Colonic mucosa (tissue), 4 donors: ENCODE results near the gene IGF2. TPM values are rescaled to one million over a fixed set of nuclear protein-coding genes. Genes with fewer than 3 reads are reported as not detected.
"Not testable (repeated sequence)": the region's sequence is repeated elsewhere in the genome, so short reads cannot be mapped to it uniquely, and the experiment has no call there.

ENCODE experiments used
- DNase-seq: peaks from one replicate; pipeline ENCODE4 v3.0.0-alpha.2; 2020
- H3K27ac ChIP-seq: fragments of 200-600 bp; one replicate; pipeline ENCODE4 v1.8.0; 2021
- H3K27me3 ChIP-seq: fragments of 200-600 bp; one replicate; pipeline ENCODE4 v1.8.0; 2021
- H3K36me3 ChIP-seq: fragments of 200-600 bp; one replicate; pipeline ENCODE4 v1.8.0; 2021
- H3K4me1 ChIP-seq: fragments of 200-600 bp; one replicate; pipeline ENCODE4 v1.8.0; 2021; ENCODE audit warnings: mild to moderate bottlenecking
- H3K4me3 ChIP-seq: fragments of 200-600 bp; one replicate; pipeline ENCODE4 v1.8.0; 2021
- H3K9ac ChIP-seq, 2 donors: one replicate each; pipeline ENCODE4 v1.7.0; 2013; ENCODE audit warnings: control low read depth in 2 of 2, low read depth in 2 of 2, low read length in 2 of 2
- H3K9me3 ChIP-seq: fragments of 200-600 bp; one replicate; pipeline ENCODE4 v1.8.0; 2021
- intact Hi-C: fragments of 100-400 bp; cut with DNase I; formaldehyde crosslinking; loops from one replicate; pipeline ENCODE4 v1.14.1; 2022
- total RNA-seq, 2 donors: library from RNA; stranded (reverse); fragmentation: NEBNext Ultra II Directional in 1 of 2; extraction: Animal tissue kit (Norgen Biotek cat#: 25700) in 1 of 2; gene quantifications; one replicate each; pipeline ENCODE4 v1.2.1, GENCODE V29; 2021
- TF ChIP-seq, protein P1 (sequence below): fragments of 200-600 bp; IDR thresholded peaks from one replicate; pipeline ENCODE4 v1.8.0; 2022; ENCODE audit warnings: antibody characterized with exemption, mild to moderate bottlenecking
- donor health status: healthy.
- donor health status: DM: no; HTN: no; CAD: no.
- donor health status: DM: no; HTN: no; CAD: no.

Gene IGF2
- total RNA-seq, 2 donors from 2014 or later, result 4.1 to 9.2 TPM

- no peak for DNase-seq
- H3K27me3 ChIP-seq, result no peaks in the 10 kb centered on the region
- no peaks in the 10 kb centered on the region for H3K4me1 ChIP-seq
- TF ChIP-seq, protein P1, sequence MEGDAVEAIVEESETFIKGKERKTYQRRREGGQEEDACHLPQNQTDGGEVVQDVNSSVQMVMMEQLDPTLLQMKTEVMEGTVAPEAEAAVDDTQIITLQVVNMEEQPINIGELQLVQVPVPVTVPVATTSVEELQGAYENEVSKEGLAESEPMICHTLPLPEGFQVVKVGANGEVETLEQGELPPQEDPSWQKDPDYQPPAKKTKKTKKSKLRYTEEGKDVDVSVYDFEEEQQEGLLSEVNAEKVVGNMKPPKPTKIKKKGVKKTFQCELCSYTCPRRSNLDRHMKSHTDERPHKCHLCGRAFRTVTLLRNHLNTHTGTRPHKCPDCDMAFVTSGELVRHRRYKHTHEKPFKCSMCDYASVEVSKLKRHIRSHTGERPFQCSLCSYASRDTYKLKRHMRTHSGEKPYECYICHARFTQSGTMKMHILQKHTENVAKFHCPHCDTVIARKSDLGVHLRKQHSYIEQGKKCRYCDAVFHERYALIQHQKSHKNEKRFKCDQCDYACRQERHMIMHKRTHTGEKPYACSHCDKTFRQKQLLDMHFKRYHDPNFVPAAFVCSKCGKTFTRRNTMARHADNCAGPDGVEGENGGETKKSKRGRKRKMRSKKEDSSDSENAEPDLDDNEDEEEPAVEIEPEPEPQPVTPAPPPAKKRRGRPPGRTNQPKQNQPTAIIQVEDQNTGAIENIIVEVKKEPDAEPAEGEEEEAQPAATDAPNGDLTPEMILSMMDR, result no peak
- H3K27ac ChIP-seq, result no peak overlapping the region
- H3K9me3 ChIP-seq, result no peaks in the 10 kb centered on the region
- H3K36me3 ChIP-seq, result no peaks in the 10 kb centered on the region
- no peak overlapping the region for H3K9ac ChIP-seq
- no peak overlapping the region for H3K4me3 ChIP-seq
- intact Hi-C loops, result no loop called here
Observed at GRCh38 chr11:2178906-2179494, 39.8 kb upstream of the IGF2 start.

DNA sequence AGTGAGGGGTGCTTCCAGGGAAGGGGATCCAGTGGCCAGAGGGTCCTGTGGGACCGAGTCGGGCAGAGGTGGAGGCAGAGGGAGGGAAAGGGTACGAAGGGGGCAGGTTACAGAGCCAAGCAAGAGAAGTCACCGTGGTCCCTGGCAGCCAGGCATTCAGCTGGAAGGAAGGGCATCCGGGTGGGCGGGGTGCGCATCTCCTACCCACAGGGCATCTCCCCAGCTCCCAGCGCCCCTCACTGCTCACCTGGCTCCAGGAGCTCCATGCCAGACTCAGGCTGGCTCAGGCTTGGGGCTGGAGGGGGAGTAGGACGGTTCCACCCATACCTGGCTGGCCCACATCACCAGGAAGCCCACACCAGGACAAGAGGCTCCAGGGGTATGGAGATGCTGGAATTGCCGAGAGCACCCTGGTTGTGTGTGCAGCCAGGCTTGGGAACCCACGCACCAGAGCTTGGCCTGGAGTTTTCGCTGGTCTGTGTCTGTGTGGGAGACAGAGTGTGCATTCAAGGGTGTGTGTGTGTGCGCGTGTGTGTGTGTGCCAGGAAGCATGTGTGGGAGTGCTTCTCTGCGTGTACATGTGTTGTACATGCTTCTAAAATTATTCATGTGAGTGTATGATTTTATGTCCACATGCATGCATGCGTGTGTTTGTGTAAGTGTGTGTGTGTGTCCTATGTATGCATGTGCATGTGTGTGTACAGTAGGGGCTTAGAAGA, 39.0 kb upstream of the IGF2 start:
- H3K27ac ChIP-seq, H3K9me3 ChIP-seq, H3K36me3 ChIP-seq, H3K9ac ChIP-seq, H3K4me3 ChIP-seq, H3K4me1 ChIP-seq, intact Hi-C loops, H3K27me3 ChIP-seq, DNase-seq: not testable (repeated sequence)

DNA sequence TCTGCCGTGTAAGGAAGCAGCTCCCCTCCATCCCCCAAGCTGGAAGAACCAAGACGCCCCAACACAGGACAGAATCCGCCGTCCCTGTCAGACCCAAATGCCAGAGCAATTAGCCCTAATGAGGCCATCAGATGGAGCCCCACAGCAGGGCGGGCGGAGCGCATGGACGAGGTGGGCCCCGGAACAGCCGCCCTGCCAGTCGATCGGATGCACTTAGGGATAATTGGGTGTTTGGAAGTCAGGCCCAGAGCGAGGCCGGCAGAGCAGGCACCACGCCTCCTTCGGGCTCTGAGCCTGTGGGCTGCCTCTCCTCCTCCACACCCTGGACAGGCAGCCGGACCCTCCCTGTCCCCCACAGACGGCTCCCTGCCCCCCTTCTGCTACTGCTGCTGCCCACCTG, 37.9 kb upstream of the IGF2 start:
- Histone ChIP-seq H3K9ac (no peak overlapping the region), H3K27me3 (no peaks in the 10 kb centered on the region), H3K9me3 (no peaks in the 10 kb centered on the region), H3K4me1 (no peaks in the 10 kb centered on the region), H3K27ac (no peak overlapping the region), H3K36me3 (no peaks in the 10 kb centered on the region), H3K4me3 (no peak overlapping the region)
- TF ChIP-seq, protein P1, result no peak
- DNase-seq, result no peak
- intact Hi-C loops, result no loop called here

DNA sequence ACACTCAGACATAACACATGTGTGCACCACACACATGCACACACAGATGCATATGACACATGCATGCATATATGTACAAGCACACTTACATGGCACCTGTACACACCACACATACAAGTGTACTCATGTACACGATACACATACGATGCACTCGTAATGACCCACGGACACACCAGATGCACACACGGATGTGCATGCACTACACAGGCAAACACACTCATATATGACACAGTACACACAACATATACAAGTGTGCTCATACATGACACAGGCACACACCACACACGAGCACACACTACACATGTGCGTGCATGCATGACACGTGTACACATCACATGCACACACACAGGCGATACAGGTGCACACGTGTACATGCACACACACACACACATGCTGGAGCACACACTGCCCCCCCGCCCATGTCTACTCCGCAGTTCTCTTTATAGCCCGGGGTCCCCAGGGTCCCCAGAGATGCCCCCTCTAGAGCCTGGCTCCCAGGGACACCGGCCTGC, 37.3 kb upstream of the IGF2 start:
- H3K36me3 ChIP-seq, result no peaks in the 10 kb centered on the region

GRCh38 chr11:2175659-2176058, 36.5 kb upstream of the IGF2 start:
- no peak overlapping the region for H3K4me3 ChIP-seq
- TF ChIP-seq, protein P1, result no peak
- DNase-seq, result no peak
- no peaks in the 10 kb centered on the region for H3K9me3 ChIP-seq
- no peaks in the 10 kb centered on the region for H3K36me3 ChIP-seq
- H3K27me3 ChIP-seq, result no peaks in the 10 kb centered on the region
- H3K27ac ChIP-seq, result no peak overlapping the region
- H3K4me1 ChIP-seq, result no peaks in the 10 kb centered on the region
- H3K9ac ChIP-seq, result no peak overlapping the region
- intact Hi-C loops, result no loop called here

More for the DNA sequence above, 37.3 kb upstream of the IGF2 start:
- TF ChIP-seq, protein P1, result no peak
- DNase-seq, result no peak
- Histone ChIP-seq H3K4me1 (no peaks in the 10 kb centered on the region), H3K9me3 (no peaks in the 10 kb centered on the region), H3K27me3 (no peaks in the 10 kb centered on the region), H3K27ac (no peak overlapping the region), H3K9ac (no peak overlapping the region), H3K4me3 (no peak overlapping the region)
- intact Hi-C loops, result no loop called here

DNA sequence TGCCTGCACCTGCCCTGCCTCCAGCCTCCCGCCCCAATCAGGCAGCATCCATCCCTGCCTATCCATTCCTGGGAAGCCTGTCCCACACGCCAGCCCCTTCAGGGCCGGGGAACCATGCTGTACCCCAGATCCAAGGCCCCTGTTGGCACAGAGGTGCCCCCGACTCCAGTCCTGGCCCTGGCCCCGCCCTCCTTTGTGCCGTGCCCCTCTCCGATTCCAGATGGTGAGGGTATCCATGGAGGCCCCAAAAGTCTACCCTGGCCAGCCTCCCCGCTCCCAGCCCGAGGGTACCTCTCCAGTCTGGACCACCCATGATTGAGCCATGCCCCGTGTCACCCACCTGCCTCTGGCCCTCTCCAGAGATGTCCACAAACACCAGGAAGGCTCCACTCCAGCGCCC, 35.2 kb upstream of the IGF2 start:
- Histone ChIP-seq H3K36me3 (no peaks in the 10 kb centered on the region), H3K4me3 (no peak overlapping the region), H3K9me3 (no peaks in the 10 kb centered on the region), H3K27me3 (no peaks in the 10 kb centered on the region), H3K9ac (no peak overlapping the region), H3K27ac (no peak overlapping the region), H3K4me1 (no peaks in the 10 kb centered on the region)
- intact Hi-C loops, result no loop called here
- DNase-seq, result no peak
- TF ChIP-seq, protein P1, result no peak
